ENCODE measurements around the gene PLA2G2C. TPM values are rescaled to one million over a fixed set of nuclear protein-coding genes. Genes with fewer than 3 reads are reported as not detected.

PLA2G2C gene
- total and polyA plus RNA-seq, 7 donors, result not detected

DNA sequence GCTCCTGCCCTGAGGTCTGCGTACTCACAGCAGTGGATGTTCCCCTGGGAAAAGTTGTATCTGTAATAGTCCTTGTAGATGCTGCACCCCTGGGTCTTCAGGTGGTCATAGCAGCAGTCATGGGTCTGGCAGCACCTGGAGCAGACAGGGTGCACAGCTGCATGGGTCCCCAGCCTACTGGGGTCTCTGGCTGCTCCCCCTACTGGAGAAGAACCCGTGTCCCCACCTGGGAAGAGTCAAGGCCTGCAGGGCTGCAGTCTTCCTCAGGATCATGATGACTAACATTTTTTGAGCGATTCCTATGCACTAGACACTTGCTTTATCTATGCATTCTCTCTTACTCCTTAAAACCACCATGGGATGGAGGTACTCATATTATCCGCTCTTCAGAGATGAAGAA is 70.8 kb downstream of the PLA2G2C start:
- DNase-seq, result no peak
- no peak for ATAC-seq
- no peaks in the 10 kb centered on the region for H3K4me1 ChIP-seq
- H3K9me3 ChIP-seq, result no peaks in the 10 kb centered on the region
- TF ChIP-seq CTCF (IDR thresholded peaks at IDR 0.05), result no peak
- intact Hi-C loops (cut with DNase I), result no loop called here
- 78 to 80% (median 80%) methylated on average over 4 of the region's 4 CpGs for WGBS, 3 donors
- no peak overlapping the region for H3K27ac ChIP-seq
- H3K27me3 ChIP-seq (ENCODE audit: insufficient read depth in 3 of 3, low read length in 2 of 3), result peaks cover 0 to 16% (median 2%) of the 10 kb centered on the region in 3 donors
- no peak overlapping the region for H3K4me3 ChIP-seq
- H3K36me3 ChIP-seq (ENCODE audit: insufficient read depth in 1 of 2, low read depth in 1 of 2), result no peaks in the 10 kb centered on the region

- no peak overlapping the region for H3K4me3 ChIP-seq
- WGBS, 3 donors, result 66 to 72% (median 67%) methylated on average over 15 of the region's 15 CpGs
- intact Hi-C loops (cut with DNase I), result no loop called here
- no peaks in the 10 kb centered on the region for H3K36me3 ChIP-seq (ENCODE audit: insufficient read depth in 1 of 2, low read depth in 1 of 2)
- no peak for TF ChIP-seq CTCF (IDR thresholded peaks at IDR 0.05)
- H3K9me3 ChIP-seq, result no peaks in the 10 kb centered on the region
- no peak overlapping the region for H3K27ac ChIP-seq
- ATAC-seq, result no peak
- H3K27me3 ChIP-seq (ENCODE audit: insufficient read depth in 3 of 3, low read length in 2 of 3), result peaks cover 0 to 16% (median 2%) of the 10 kb centered on the region in 3 donors
- H3K4me1 ChIP-seq, result no peaks in the 10 kb centered on the region
- no peak for DNase-seq
These were observed 72.2 kb downstream of the PLA2G2C start for GRCh38 chr1:20114021-20114648.

Other genes starting within 250 kb of the PLA2G2C start
- gene PLA2G2A, start 206.9 kb downstream of the PLA2G2C start, total RNA-seq, result 10 to 100 TPM in 3 of 4 donors, 1 to 10 TPM in 1; 9.6 to 77.2 (median 22.7) TPM
- 100 to 1,000 TPM; 139 to 152 (median 139) TPM for gene PLA2G2A, start 206.9 kb downstream of the PLA2G2C start, polyA plus RNA-seq
- gene PLA2G5, start 116.3 kb downstream of the PLA2G2C start, total RNA-seq, result 1 to 10 TPM in 2 of 4 donors, not detected in 2; 1.1 to 1.2 TPM
- under 1 TPM; 0.43 to 0.53 (median 0.46) TPM for gene PLA2G5, start 116.3 kb downstream of the PLA2G2C start, polyA plus RNA-seq
- not detected for gene PLA2G2D, start 67.0 kb downstream of the PLA2G2C start, total RNA-seq
- not detected for gene PLA2G2D, start 67.0 kb downstream of the PLA2G2C start, polyA plus RNA-seq
- not detected for gene PLA2G2F, start 47.2 kb downstream of the PLA2G2C start, total RNA-seq
- gene PLA2G2F, start 47.2 kb downstream of the PLA2G2C start, polyA plus RNA-seq, result under 1 TPM in 1 of 3 donors, not detected in 2; 0.03 TPM
- under 1 TPM; 0.12 to 0.48 (median 0.26) TPM for gene UBXN10, start 422 bp downstream of the PLA2G2C start, total RNA-seq
- under 1 TPM; 0.04 to 0.17 (median 0.07) TPM for gene UBXN10, start 422 bp downstream of the PLA2G2C start, polyA plus RNA-seq
- gene VWA5B1, start 104.4 kb upstream of the PLA2G2C start, total RNA-seq, result under 1 TPM in 2 of 4 donors, not detected in 2; 0.12 to 0.17 TPM
- under 1 TPM in 1 of 3 donors, not detected in 2; under 0.01 TPM for gene VWA5B1, start 104.4 kb upstream of the PLA2G2C start, polyA plus RNA-seq